Gastrocnemius medialis (tissue), 4 donors: ENCODE data around the gene COQ8A. TPM values are rescaled to one million over a fixed set of nuclear protein-coding genes. Genes with fewer than 3 reads are reported as not detected.

Source experiments
- ATAC-seq, 2 donors: fragments of 150-250 bp; one replicate each; pipeline ENCODE4 v1.9.1; 2016
- DNase-seq, 2 donors: peaks; one replicate each; pipeline ENCODE4 v3.0.0-alpha.2; 2019
- H3K27ac ChIP-seq, 4 donors: fragments of 200-600 bp; sonication (generic); 1 replicate in 1 of 4; 2 replicates in 3 of 4; pipeline ENCODE4 v1.5.1; 2016 to 2018; ENCODE audit warnings: mild to moderate bottlenecking in 2 of 4, moderate library complexity in 1 of 4
- H3K27me3 ChIP-seq, 3 donors: fragments of 200-600 bp; sonication (generic) in 2 of 3; 1 replicate in 1 of 3; 2 replicates in 2 of 3; pipeline versions ENCODE4 v1.5.1 to v1.6.0; 2016 to 2019; ENCODE audit warnings: mild to moderate bottlenecking in 1 of 3, moderate library complexity in 1 of 3
- H3K36me3 ChIP-seq, 2 donors: fragments of 200-600 bp; sonication (generic) in 1 of 2; one replicate each; pipeline ENCODE4 v1.5.1; 2017 to 2018
- H3K4me1 ChIP-seq, 2 donors: fragments of 200-600 bp; sonication (generic) in 1 of 2; one replicate each; pipeline ENCODE4 v1.5.1; 2016 to 2017; ENCODE audit warnings: mild to moderate bottlenecking in 2 of 2
- H3K4me3 ChIP-seq, 4 donors: fragments of 200-600 bp; sonication (generic) in 3 of 4; 1 replicate in 1 of 4; 2 replicates in 3 of 4; pipeline ENCODE4 v1.5.1; 2016 to 2019; ENCODE audit warnings: mild to moderate bottlenecking in 2 of 4
- H3K9me3 ChIP-seq, 3 donors: fragments of 200-600 bp; sonication (generic) in 2 of 3; 1 replicate in 1 of 3; 2 replicates in 2 of 3; pipeline ENCODE4 v1.5.1; 2016 to 2019
- POLR2A ChIP-seq, 2 donors: fragments of 450-650 bp; IDR thresholded peaks; one replicate each; pipeline ENCODE4 v1.6.1; 2017; ENCODE audit warnings: antibody characterized with exemption in 2 of 2, mild to moderate bottlenecking in 2 of 2, moderate library complexity in 2 of 2
- in situ Hi-C, 4 donors: fragments of 200-750 bp; cut with MboI; loops; one replicate each; pipeline versions ENCODE4 v1.15.0 to v1.8.0; 2017; ENCODE audit warnings: low sequenced_read_pairs in 4 of 4
- intact Hi-C: fragments of 100-400 bp; cut with DNase I; formaldehyde crosslinking; loops from one replicate; pipeline ENCODE4 v1.15.1; 2023; ENCODE audit warnings: low total_unique reads
- total RNA-seq, 4 donors: library from RNA; depleted of rRNA; stranded (reverse); fragments of >200 nt; gene quantifications; one replicate each; pipeline versions ENCODE4 v1.1.0 to v1.2.3, GENCODE V29; 2016
- TF ChIP-seq, protein P1 (sequence below), 5 experiments: fragments of 450-650 bp in 3 of 5; fragments of 200-600 bp in 2 of 5; sonication (generic) in 2 of 5; IDR thresholded peaks in 4 of 5; conservative IDR thresholded peaks in 1 of 5; 1 replicate in 4 of 5; 2 replicates in 1 of 5; pipeline ENCODE4 v1.5.1; 2016 to 2019; ENCODE audit warnings: antibody characterized with exemption in 5 of 5, mild to moderate bottlenecking in 3 of 5, moderate library complexity in 3 of 5

COQ8A gene
- total RNA-seq, 4 donors from 2014 or later, result 950 to 2,403 (median 1,384) TPM

DNA sequence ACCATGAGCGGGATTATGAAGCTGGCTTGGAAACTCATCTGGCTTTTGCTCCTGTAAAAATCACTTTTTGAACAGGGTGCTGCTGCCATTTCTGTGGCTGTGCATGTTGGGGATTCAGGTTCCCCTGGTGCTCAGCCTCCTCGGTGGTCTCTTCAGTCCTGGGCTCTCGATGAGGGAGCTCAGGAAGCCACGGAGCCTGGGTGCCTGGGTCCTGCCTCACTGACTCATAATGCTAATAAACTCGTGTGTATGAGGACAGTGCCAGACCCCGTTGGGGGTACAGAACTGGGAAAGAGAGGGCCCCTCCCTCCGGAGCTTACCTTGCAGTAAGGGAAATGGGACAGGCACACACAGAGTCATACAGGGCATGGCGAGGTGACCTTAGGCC lies 5.8 kb downstream of the COQ8A start:
- Histone ChIP-seq H3K4me3 (peak overlapping the region; percentile 45 to 95 (median 88)), H3K36me3 (no peaks in the 10 kb centered on the region), H3K4me1 (peaks cover 68 to 79% of the 10 kb centered on the region in 2 donors), H3K9me3 (no peaks in the 10 kb centered on the region), H3K27me3 (no peaks in the 10 kb centered on the region), H3K27ac (peak overlapping the region; percentile 98 to 99 (median 99))
- TF ChIP-seq, protein P1, sequence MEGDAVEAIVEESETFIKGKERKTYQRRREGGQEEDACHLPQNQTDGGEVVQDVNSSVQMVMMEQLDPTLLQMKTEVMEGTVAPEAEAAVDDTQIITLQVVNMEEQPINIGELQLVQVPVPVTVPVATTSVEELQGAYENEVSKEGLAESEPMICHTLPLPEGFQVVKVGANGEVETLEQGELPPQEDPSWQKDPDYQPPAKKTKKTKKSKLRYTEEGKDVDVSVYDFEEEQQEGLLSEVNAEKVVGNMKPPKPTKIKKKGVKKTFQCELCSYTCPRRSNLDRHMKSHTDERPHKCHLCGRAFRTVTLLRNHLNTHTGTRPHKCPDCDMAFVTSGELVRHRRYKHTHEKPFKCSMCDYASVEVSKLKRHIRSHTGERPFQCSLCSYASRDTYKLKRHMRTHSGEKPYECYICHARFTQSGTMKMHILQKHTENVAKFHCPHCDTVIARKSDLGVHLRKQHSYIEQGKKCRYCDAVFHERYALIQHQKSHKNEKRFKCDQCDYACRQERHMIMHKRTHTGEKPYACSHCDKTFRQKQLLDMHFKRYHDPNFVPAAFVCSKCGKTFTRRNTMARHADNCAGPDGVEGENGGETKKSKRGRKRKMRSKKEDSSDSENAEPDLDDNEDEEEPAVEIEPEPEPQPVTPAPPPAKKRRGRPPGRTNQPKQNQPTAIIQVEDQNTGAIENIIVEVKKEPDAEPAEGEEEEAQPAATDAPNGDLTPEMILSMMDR (IDR thresholded peaks at IDR 0.05 in 4 of 5, conservative IDR thresholded peaks at IDR 0.05 in 1 of 5), result no peak
- TF ChIP-seq POLR2A (IDR thresholded peaks at IDR 0.05), result no peak
- in situ Hi-C loops (no loop called here), intact Hi-C loops (loop anchor here (10.0 kb wide), 3 partner anchors 281 to 1259 kb away; partner anchors contain the start of genes ARF1 and OBSCN)
- ATAC-seq, result no peak
- peak in 1 of 2 donors; percentile 28 for DNase-seq

- intact Hi-C loops, result loop anchor here (10.0 kb wide), 3 partner anchors 281 to 1259 kb away; partner anchors contain the start of genes ARF1 and OBSCN
- Histone ChIP-seq H3K9me3 (no peaks in the 10 kb centered on the region), H3K36me3 (no peaks in the 10 kb centered on the region), H3K4me3 (peak overlapping the region; percentile 45 to 95 (median 88)), H3K4me1 (peaks cover 72 to 83% of the 10 kb centered on the region in 2 donors), H3K27ac (peak overlapping the region; percentile 98 to 99 (median 99)), H3K27me3 (no peaks in the 10 kb centered on the region)
- TF ChIP-seq POLR2A (IDR thresholded peaks at IDR 0.05), result no peak
- TF ChIP-seq, protein P1 (IDR thresholded peaks at IDR 0.05 in 4 of 5, conservative IDR thresholded peaks at IDR 0.05 in 1 of 5), result no peak
- no peak for DNase-seq
- in situ Hi-C loops, result no loop called here
- ATAC-seq, result no peak
These were observed 6.2 kb downstream of the COQ8A start for GRCh38 chr1:226946285-226946684.

DNA sequence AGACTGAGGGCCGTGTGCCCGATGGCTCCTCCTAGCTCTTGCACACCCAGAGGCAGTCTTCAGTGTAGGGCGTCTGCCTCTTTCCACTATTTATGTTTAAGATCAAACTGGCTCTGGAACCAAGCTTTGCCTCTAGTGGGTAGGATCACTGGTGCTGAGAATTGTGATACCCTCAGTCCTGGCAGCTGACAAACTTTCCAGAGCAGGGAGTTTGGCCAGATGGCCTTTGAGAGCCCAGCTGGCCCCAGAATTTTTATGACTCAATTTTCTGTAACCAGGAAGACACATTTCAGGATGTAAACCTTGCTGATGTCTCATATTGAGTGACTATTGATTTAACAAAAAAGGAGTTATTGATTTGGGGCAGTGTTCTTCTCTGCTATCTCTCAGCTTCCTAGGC lies 6.7 kb downstream of the COQ8A start:
- H3K27me3 ChIP-seq, result no peaks in the 10 kb centered on the region
- no peak overlapping the region for H3K4me3 ChIP-seq
- H3K4me1 ChIP-seq, result peaks cover 78 to 83% of the 10 kb centered on the region in 2 donors
- in situ Hi-C loops (no loop called here), intact Hi-C loops (loop anchor here (10.0 kb wide), 3 partner anchors 282 to 1258 kb away; partner anchors contain the start of genes ARF1 and OBSCN)
- H3K9me3 ChIP-seq, result no peaks in the 10 kb centered on the region
- no peak for ATAC-seq
- TF ChIP-seq, protein P1 (IDR thresholded peaks at IDR 0.05 in 4 of 5, conservative IDR thresholded peaks at IDR 0.05 in 1 of 5), result no peak
- TF ChIP-seq POLR2A (IDR thresholded peaks at IDR 0.05), result no peak
- no peaks in the 10 kb centered on the region for H3K36me3 ChIP-seq
- H3K27ac ChIP-seq, result peak overlapping the region; percentile 98 to 99 (median 99)
- peak in 1 of 2 donors; percentile 46 for DNase-seq

DNA sequence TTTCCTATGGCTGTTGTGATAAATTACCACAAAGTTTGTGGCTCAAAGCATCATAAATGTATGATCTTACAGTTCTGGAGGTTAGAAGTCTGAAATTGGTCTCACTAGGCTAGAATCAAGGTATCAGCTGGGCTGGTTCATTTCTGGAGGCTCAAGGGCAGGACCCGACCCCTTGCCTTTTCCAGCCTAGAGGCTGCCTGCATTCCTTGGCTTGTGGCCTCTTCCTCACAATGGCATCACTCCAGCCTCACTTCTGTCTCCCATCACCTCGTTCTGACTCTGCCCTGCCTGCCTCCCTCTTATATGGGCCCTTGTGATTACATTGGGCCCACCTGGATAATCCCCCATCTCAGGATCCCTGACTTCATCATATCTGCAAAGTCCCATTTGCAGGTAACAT lies 8.0 kb downstream of the COQ8A start:
- Histone ChIP-seq H3K9me3 (no peaks in the 10 kb centered on the region), H3K4me3 (peak overlapping the region in 1 of 4 donors; percentile 38), H3K4me1 (peaks cover 78 to 84% of the 10 kb centered on the region in 2 donors), H3K36me3 (no peaks in the 10 kb centered on the region), H3K27me3 (no peaks in the 10 kb centered on the region), H3K27ac (peak overlapping the region; percentile 98 to 99 (median 99))
- intact Hi-C loops, result loop anchor here (10.0 kb wide), 3 partner anchors 283 to 1257 kb away; partner anchors contain the start of genes ARF1 and OBSCN
- no peak for DNase-seq
- no peak for ATAC-seq
- no peak for TF ChIP-seq POLR2A (IDR thresholded peaks at IDR 0.05)
- TF ChIP-seq, protein P1 (IDR thresholded peaks at IDR 0.05 in 4 of 5, conservative IDR thresholded peaks at IDR 0.05 in 1 of 5), result no peak
- in situ Hi-C loops, result no loop called here
